Upper lobe of left lung (tissue), 4 donors: ENCODE results near the gene PRAMEF11.
"Not testable (repeated sequence)": the region's sequence is repeated elsewhere in the genome, so short reads cannot be mapped to it uniquely, and the experiment has no call there.

Experiments used
- CTCF ChIP-seq, 6 experiments: fragments of 450-650 bp in 4 of 6; fragments of 200-600 bp in 2 of 6; sonication (generic) in 2 of 6; IDR thresholded peaks; one replicate each; pipeline ENCODE4 v1.5.1; 2016 to 2019; ENCODE audit warnings: antibody characterized with exemption in 6 of 6
- POLR2A ChIP-seq, 4 donors: fragments of 450-650 bp; IDR thresholded peaks; one replicate each; pipeline ENCODE4 v1.5.1; 2016 to 2017; ENCODE audit warnings: antibody characterized with exemption in 4 of 4, mild to moderate bottlenecking in 2 of 4

GRCh38 chr1:12791097-12791496, 40.1 kb downstream of the PRAMEF11 start, which contains the start of gene PRAMEF1:
- TF ChIP-seq POLR2A, CTCF (IDR thresholded peaks at IDR 0.05): not testable (repeated sequence)
